K562 (cell line): Measurements from ENCODE around the gene WDR13. TPM values are rescaled to one million over a fixed set of nuclear protein-coding genes. Genes with fewer than 3 reads are reported as not detected.

ENCODE experiments used
- ARID1B ChIP-seq: fragments of 450-650 bp; IDR thresholded peaks from 2 replicates; pipeline ENCODE4 v1.6.1; 2016; ENCODE audit warnings: antibody characterized with exemption, mild to moderate bottlenecking, inconsistent platforms
- CBX3 ChIP-seq, 2 experiments: IDR thresholded peaks; 1 replicate in 1 of 2; 2 replicates in 1 of 2; pipeline ENCODE4 v1.6.1; 2012; ENCODE audit warnings: inconsistent platforms in 2 of 2, low read length in 2 of 2, borderline replicate concordance in 1 of 2, control low read depth in 1 of 2
- CREB1 ChIP-seq, 2 experiments: sonication (generic) in 1 of 2; formaldehyde crosslinking in 1 of 2; IDR thresholded peaks; 2 replicates each; pipeline versions ENCODE4 v1.6.1 to v1.8.0; 2012 to 2022; ENCODE audit warnings: inconsistent platforms in 1 of 2, mild to moderate bottlenecking in 1 of 2, missing genetic modification reagents in 1 of 2, moderate library complexity in 1 of 2
- CXXC5 ChIP-seq: fragments of 250-450 bp; sonication (Bioruptor Pico); IDR thresholded peaks from 2 replicates; pipeline ENCODE4 v1.8.0; 2022; ENCODE audit warnings: inconsistent platforms, mild to moderate bottlenecking, moderate library complexity
- ETV1 ChIP-seq: fragments of 450-650 bp; conservative IDR thresholded peaks from 2 replicates; pipeline ENCODE4 v1.6.1; 2016; ENCODE audit warnings: missing genetic modification characterization, control low read depth, low read depth, missing compliant biosample characterization
- GTF2E2 ChIP-seq: fragments of 200-800 bp; sonication (Bioruptor generic); IDR thresholded peaks from 2 replicates; pipeline ENCODE4 v1.6.1; 2016; ENCODE audit warnings: missing genetic modification characterization, missing compliant biosample characterization
- HMG20B ChIP-seq: fragments of 250-450 bp; sonication (Bioruptor Pico); IDR thresholded peaks from 2 replicates; pipeline ENCODE4 v1.5.0; 2021; ENCODE audit warnings: mild to moderate bottlenecking
- MTA2 ChIP-seq: fragments of 450-650 bp; IDR thresholded peaks from 2 replicates; pipeline ENCODE4 v1.6.1; 2016; ENCODE audit warnings: low read depth
- NBN ChIP-seq: fragments of 450-650 bp; IDR thresholded peaks from 2 replicates; pipeline ENCODE4 v1.6.1; 2016; ENCODE audit warnings: low read depth, mild to moderate bottlenecking
- POLR2AphosphoS5 ChIP-seq: IDR thresholded peaks from 2 replicates; pipeline ENCODE4 v1.6.1; 2011; ENCODE audit warnings: mild to moderate bottlenecking, low read depth, low read length, moderate library complexity; ENCODE audit not compliant: control insufficient read depth, insufficient read depth
- POLR3A ChIP-seq: IDR thresholded peaks from 2 replicates; pipeline ENCODE4 v1.6.1; 2011; ENCODE audit warnings: borderline replicate concordance, mild to moderate bottlenecking, moderate library complexity; ENCODE audit not compliant: insufficient read length, insufficient read depth; ENCODE audit errors: extremely low read depth
- SIN3B ChIP-seq: fragments of 450-650 bp; IDR thresholded peaks from 2 replicates; pipeline ENCODE4 v1.6.1; 2017; ENCODE audit warnings: low read depth, mild to moderate bottlenecking, moderate library complexity
- TARDBP ChIP-seq: fragments of 450-650 bp; IDR thresholded peaks from 2 replicates; pipeline ENCODE4 v1.6.1; 2016
- ZBTB1 ChIP-seq: sonication (generic); formaldehyde crosslinking; IDR thresholded peaks from 2 replicates; pipeline ENCODE4 v1.8.1; 2023; ENCODE audit warnings: missing genetic modification reagents, low read depth, mild to moderate bottlenecking, borderline replicate concordance
- ZNF165 ChIP-seq: fragments of 250-450 bp; sonication (Bioruptor Pico); IDR thresholded peaks from 2 replicates; pipeline ENCODE4 v1.4.0; 2020; ENCODE audit warnings: borderline replicate concordance
- ZNF408 ChIP-seq: fragments of 250-450 bp; sonication (Bioruptor Pico); IDR thresholded peaks from 2 replicates; pipeline ENCODE4 v1.4.0; 2020; ENCODE audit warnings: low read depth, mild to moderate bottlenecking, moderate library complexity
- ZNF586 ChIP-seq: fragments of 450-650 bp; formaldehyde crosslinking; conservative IDR thresholded peaks from 2 replicates; pipeline ENCODE4 v1.4.0; 2020; ENCODE audit warnings: mild to moderate bottlenecking, moderate library complexity
- polyA plus RNA-seq, 8 experiments: library from polyadenylated mRNA; depleted of rRNA in 4 of 8; stranded (reverse) in 5 of 8; unstranded in 3 of 8; fragments of >200 nt; fragmentation: Nextera tagmentation in 2 of 8; fragmentation: Illumina TruSeq in 1 of 8; extraction: Ambion mirVana in 2 of 8; extraction: Trizol in 1 of 8; gene quantifications; 2 replicates each; pipeline versions ENCODE4 v1.2.1 to v1.2.3, GENCODE V29; 2011 to 2014; ENCODE audit warnings: inconsistent platforms in 1 of 8, missing spikeins in 1 of 8
- total RNA-seq, 7 experiments: library from RNA; depleted of rRNA in 6 of 7; stranded (reverse); fragments of >200 nt in 6 of 7; fragmentation: Illumina TruSeq in 2 of 7; extraction: Trizol in 2 of 7; gene quantifications; 2 replicates each; pipeline versions ENCODE4 v1.2.1 to v1.2.3, GENCODE V29; 2011 to 2021; ENCODE audit warnings: low replicate concordance in 1 of 7
- TF ChIP-seq, protein P1 (sequence below), 2 experiments: fragments of 450-650 bp in 1 of 2; sonication (generic) in 1 of 2; formaldehyde crosslinking in 1 of 2; IDR thresholded peaks in 1 of 2; conservative IDR thresholded peaks in 1 of 2; 2 replicates each; pipeline versions ENCODE4 v1.6.1 to v1.8.1; 2016 to 2023; ENCODE audit warnings: mild to moderate bottlenecking in 2 of 2, moderate library complexity in 2 of 2, inconsistent platforms in 1 of 2, missing genetic modification reagents in 1 of 2
- TF ChIP-seq, protein P2 (sequence below): fragments of 450-650 bp; IDR thresholded peaks from 2 replicates; pipeline ENCODE4 v1.6.1; 2016; ENCODE audit warnings: antibody characterized with exemption
- TF ChIP-seq, protein P3 (sequence below): sonication (generic); formaldehyde crosslinking; IDR thresholded peaks from 2 replicates; pipeline ENCODE4 v1.8.0; 2022; ENCODE audit warnings: mild to moderate bottlenecking, missing genetic modification reagents
- TF ChIP-seq, protein P4 (sequence below): sonication (generic); formaldehyde crosslinking; IDR thresholded peaks from 2 replicates; pipeline ENCODE4 v1.8.1; 2022; ENCODE audit warnings: missing genetic modification reagents
- TF ChIP-seq, protein P5 (sequence below): fragments of 450-650 bp; IDR thresholded peaks from 2 replicates; pipeline ENCODE4 v1.6.1; 2018; ENCODE audit warnings: mild to moderate bottlenecking, low read depth; ENCODE audit not compliant: partially characterized antibody

WDR13 gene
- total and polyA plus RNA-seq, 9 of the 15 experiments (the other 6 are each of a cell fraction or from before 2014, with no cell fraction given), result 7.4 to 70.5 (median 31.4) TPM

DNA sequence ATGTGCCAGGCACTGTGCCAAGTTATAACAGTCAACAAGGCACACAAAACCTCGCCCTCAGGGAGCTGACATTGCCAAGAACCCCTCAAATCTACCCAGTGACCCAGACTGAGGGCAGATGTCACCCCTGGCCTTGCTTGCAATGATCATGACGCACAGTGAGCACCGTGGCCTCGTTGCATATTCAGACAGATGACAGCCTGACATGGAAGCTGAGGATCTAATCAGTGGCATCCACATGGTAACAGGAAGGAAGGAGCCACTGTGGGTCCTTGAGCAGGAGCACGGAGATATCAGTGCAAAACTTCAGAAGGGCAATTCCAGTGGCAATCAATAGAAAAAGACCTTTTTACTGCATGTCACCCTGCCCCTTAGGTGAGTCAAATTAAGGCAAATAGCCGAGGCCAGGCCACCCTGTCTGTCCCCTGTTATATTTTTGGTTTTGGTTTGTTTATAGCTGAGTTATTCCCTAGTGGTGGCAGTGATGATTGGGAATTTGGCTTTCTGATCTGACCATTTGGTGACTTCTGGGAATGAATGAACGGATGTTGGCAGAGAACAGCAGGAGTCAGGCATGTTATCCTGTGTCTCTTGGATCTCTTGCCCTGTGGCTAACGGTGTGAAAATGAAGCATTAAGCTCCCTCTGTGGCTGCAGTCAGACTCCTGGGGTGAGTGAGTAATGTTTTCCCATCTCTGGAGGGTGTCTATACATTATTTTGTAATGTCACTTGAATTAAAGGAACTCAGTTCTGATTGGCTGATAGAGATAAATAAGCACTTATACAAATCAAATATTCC lies 20.4 kb downstream of the WDR13 start (continued):
- TF ChIP-seq, protein P1, sequence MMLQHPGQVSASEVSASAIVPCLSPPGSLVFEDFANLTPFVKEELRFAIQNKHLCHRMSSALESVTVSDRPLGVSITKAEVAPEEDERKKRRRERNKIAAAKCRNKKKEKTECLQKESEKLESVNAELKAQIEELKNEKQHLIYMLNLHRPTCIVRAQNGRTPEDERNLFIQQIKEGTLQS (IDR thresholded peaks at IDR 0.05), result no peak
- TF ChIP-seq, protein P1 (CRISPR knock-in tag; conservative IDR thresholded peaks at IDR 0.05), result no peak
- TF ChIP-seq, protein P2, sequence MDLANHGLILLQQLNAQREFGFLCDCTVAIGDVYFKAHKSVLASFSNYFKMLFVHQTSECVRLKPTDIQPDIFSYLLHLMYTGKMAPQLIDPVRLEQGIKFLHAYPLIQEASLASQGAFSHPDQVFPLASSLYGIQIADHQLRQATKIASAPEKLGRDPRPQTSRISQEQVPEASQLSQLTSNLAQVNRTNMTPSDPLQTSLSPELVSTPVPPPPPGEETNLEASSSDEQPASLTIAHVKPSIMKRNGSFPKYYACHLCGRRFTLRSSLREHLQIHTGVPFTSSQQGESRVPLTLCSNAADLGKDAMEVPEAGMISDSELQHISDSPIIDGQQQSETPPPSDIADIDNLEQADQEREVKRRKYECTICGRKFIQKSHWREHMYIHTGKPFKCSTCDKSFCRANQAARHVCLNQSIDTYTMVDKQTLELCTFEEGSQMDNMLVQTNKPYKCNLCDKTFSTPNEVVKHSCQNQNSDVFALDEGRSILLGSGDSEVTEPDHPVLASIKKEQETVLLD, result no peak
- TF ChIP-seq CXXC5 (CRISPR knock-in tag) (0 out of 2 replicates have a peak, but pooled peaks have one; percentile 32), SIN3B (no peak), TARDBP (no peak), ARID1B (peak; percentile 85), ZNF408 (CRISPR knock-in tag) (no peak), HMG20B (CRISPR knock-in tag) (no peak), MTA2 (0 out of 2 replicates have a peak, but pooled peaks have one; percentile 38), CBX3 (IDR thresholded peaks at IDR 0.05; ENCODE audit: borderline replicate concordance in 1 of 2, low read length in 2 of 2) (peak in 1 of 2 experiments; percentile 27; a peak in 1 of 3 replicates), GTF2E2 (tag) (no peak), ZBTB1 (no peak), POLR2AphosphoS5 (peak; percentile 41; the same call in 1 of the 2 replicates), ZNF165 (CRISPR knock-in tag) (no peak), ZNF586 (CRISPR knock-in tag) (no peak), ETV1 (tag) (peak; percentile 75), NBN (no peak), POLR3A (no peak), CREB1 (IDR thresholded peaks at IDR 0.05) (peak; percentile 47), CREB1 (CRISPR knock-in tag; IDR thresholded peaks at IDR 0.05) (no peak)
- TF ChIP-seq, protein P3, sequence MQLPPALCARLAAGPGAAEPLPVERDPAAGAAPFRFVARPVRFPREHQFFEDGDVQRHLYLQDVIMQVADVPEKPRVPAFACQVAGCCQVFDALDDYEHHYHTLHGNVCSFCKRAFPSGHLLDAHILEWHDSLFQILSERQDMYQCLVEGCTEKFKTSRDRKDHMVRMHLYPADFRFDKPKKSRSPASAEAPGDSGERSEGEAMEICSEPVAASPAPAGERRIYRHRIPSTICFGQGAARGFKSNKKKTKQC (CRISPR knock-in tag), result no peak
- TF ChIP-seq, protein P4, sequence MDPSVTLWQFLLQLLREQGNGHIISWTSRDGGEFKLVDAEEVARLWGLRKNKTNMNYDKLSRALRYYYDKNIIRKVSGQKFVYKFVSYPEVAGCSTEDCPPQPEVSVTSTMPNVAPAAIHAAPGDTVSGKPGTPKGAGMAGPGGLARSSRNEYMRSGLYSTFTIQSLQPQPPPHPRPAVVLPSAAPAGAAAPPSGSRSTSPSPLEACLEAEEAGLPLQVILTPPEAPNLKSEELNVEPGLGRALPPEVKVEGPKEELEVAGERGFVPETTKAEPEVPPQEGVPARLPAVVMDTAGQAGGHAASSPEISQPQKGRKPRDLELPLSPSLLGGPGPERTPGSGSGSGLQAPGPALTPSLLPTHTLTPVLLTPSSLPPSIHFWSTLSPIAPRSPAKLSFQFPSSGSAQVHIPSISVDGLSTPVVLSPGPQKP, result no peak
- TF ChIP-seq, protein P5, sequence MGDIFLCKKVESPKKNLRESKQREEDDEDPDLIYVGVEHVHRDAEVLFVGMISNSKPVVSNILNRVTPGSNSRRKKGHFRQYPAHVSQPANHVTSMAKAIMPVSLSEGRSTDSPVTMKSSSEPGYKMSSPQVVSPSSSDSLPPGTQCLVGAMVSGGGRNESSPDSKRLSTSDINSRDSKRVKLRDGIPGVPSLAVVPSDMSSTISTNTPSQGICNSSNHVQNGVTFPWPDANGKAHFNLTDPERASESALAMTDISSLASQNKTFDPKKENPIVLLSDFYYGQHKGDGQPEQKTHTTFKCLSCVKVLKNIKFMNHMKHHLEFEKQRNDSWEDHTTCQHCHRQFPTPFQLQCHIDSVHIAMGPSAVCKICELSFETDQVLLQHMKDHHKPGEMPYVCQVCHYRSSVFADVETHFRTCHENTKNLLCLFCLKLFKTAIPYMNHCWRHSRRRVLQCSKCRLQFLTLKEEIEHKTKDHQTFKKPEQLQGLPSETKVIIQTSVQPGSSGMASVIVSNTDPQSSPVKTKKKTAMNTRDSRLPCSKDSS, result no peak
